PC-3 (cell line): ENCODE measurements around the gene CLTCL1. TPM values are rescaled to one million over a fixed set of nuclear protein-coding genes. Genes with fewer than 3 reads are reported as not detected.

ENCODE experiments used
- ATAC-seq: fragments of 200-7000 bp; cut with Tn5 transposase; 2 replicates; pipeline ENCODE4 v1.9.1; 2020; ENCODE audit warnings: mild to moderate bottlenecking, moderate library complexity
- BruUV-seq: library from RNA; stranded (reverse); fragments of 400-500 nt; replicated peaks from 2 replicates; lab custom pipeline; 2021; lab: Mats Ljungman, UMichigan
- CTCF ChIA-PET: fragments of 300-600 bp; sonication (Branson Sonifier 250); formaldehyde crosslinking; loops from one replicate; lab custom pipeline; 2022; ENCODE audit warnings: antibody characterized with exemption; lab: Charles Lee
- POLR2A ChIA-PET: fragments of 300-600 bp; sonication (Branson Sonifier 250); formaldehyde crosslinking; loops from one replicate; lab custom pipeline; 2022; ENCODE audit warnings: antibody characterized with exemption; ENCODE audit not compliant: unreplicated experiment; lab: Charles Lee
- DNase-seq: peaks from one replicate; pipeline ENCODE4 v3.0.0-alpha.2; 2015
- H2AFZ ChIP-seq: fragments of 300-600 bp; sonication (generic); 2 replicates; pipeline ENCODE4 v1.6.0; 2016; ENCODE audit warnings: antibody characterized with exemption, low read length
- H3F3A ChIP-seq: fragments of 300-600 bp; sonication (generic); one replicate; pipeline ENCODE4 v1.6.0; 2017; ENCODE audit warnings: antibody characterized with exemption, low read length, control low read depth, mild to moderate bottlenecking; ENCODE audit not compliant: unreplicated experiment
- H3K27ac ChIP-seq: fragments of 300-600 bp; sonication (generic); 2 replicates; pipeline ENCODE4 v1.5.1; 2016; ENCODE audit warnings: mild to moderate bottlenecking, low read length
- H3K27me3 ChIP-seq: fragments of 300-600 bp; sonication (generic); 2 replicates; pipeline ENCODE4 v1.6.1; 2016; ENCODE audit warnings: low read length, mixed read lengths
- H3K36me3 ChIP-seq: fragments of 300-600 bp; sonication (generic); 2 replicates; pipeline ENCODE4 v1.6.1; 2016; ENCODE audit warnings: low read depth, mixed run types, low read length, mixed read lengths
- H3K4me1 ChIP-seq: fragments of 300-600 bp; sonication (generic); 2 replicates; pipeline ENCODE4 v1.5.1; 2016; ENCODE audit warnings: low read length; ENCODE audit not compliant: insufficient read depth
- H3K4me2 ChIP-seq: fragments of 300-600 bp; sonication (generic); 2 replicates; pipeline ENCODE4 v1.6.0; 2016; ENCODE audit warnings: low read length
- H3K4me3 ChIP-seq: fragments of 300-600 bp; sonication (generic); 2 replicates; pipeline ENCODE4 v1.5.1; 2016; ENCODE audit warnings: mild to moderate bottlenecking, low read length, mixed read lengths
- H3K79me2 ChIP-seq: fragments of 300-600 bp; sonication (generic); 2 replicates; pipeline ENCODE4 v1.6.1; 2017; ENCODE audit warnings: low read length, mixed read lengths
- H3K9ac ChIP-seq: fragments of 300-600 bp; sonication (generic); 2 replicates; pipeline ENCODE4 v1.6.0; 2016; ENCODE audit warnings: mild to moderate bottlenecking, low read length
- H3K9me2 ChIP-seq: fragments of 300-600 bp; sonication (generic); replicated peaks from 2 replicates; pipeline ENCODE4 v1.6.1; 2016; ENCODE audit warnings: mixed run types, low read length, mixed read lengths
- H3K9me3 ChIP-seq: fragments of 300-600 bp; sonication (generic); 2 replicates; pipeline ENCODE4 v1.6.1; 2016; ENCODE audit warnings: low read length, mixed read lengths
- H4K20me1 ChIP-seq: fragments of 300-600 bp; sonication (generic); 2 replicates; pipeline ENCODE4 v1.6.1; 2016; ENCODE audit warnings: low read length, mixed read lengths
- CTCF ChIP-seq: fragments of 300-600 bp; sonication (generic); conservative IDR thresholded peaks from 2 replicates; pipeline ENCODE4 v1.5.1; 2017; ENCODE audit warnings: antibody characterized with exemption, low read depth, mild to moderate bottlenecking, low read length
- EZH2 ChIP-seq: fragments of 300-600 bp; sonication (generic); IDR thresholded peaks from one replicate; pipeline ENCODE4 v1.6.1; 2017; ENCODE audit warnings: antibody characterized with exemption, mild to moderate bottlenecking, low read length; ENCODE audit not compliant: unreplicated experiment
- EZH2phosphoT487 ChIP-seq: fragments of 300-600 bp; sonication (generic); IDR thresholded peaks from 2 replicates; pipeline ENCODE4 v1.6.1; 2018; ENCODE audit warnings: mild to moderate bottlenecking, antibody characterized with exemption, low read length, borderline replicate concordance
- intact Hi-C: fragments of 100-400 bp; cut with micrococcal nuclease; formaldehyde crosslinking; loops from 2 replicates; pipeline ENCODE4 v1.9.0; 2023
- total RNA-seq: library from RNA; depleted of rRNA; stranded (reverse); fragments of >200 nt; gene quantifications from 2 replicates; pipeline ENCODE4 v1.2.3, GENCODE V29; 2014

The CLTCL1 gene
- total RNA-seq, 1 experiment from 2014 or later, result 5.5 TPM

GRCh38 chr22:19174106-19175025 lies 117.2 kb downstream of the CLTCL1 start:
- Histone ChIP-seq H4K20me1 (no peaks in the 10 kb centered on the region), H3K4me2 (peak overlapping the region; percentile 95), H3K36me3 (no peaks in the 10 kb centered on the region), H3F3A (no peaks in the 10 kb centered on the region), H3K9me2 (no peaks in the 10 kb centered on the region), H3K9me3 (no peaks in the 10 kb centered on the region), H3K9ac (no peak overlapping the region), H3K79me2 (peaks cover 69% of the 10 kb centered on the region), H2AFZ (no peak overlapping the region), H3K4me1 (peaks cover 22% of the 10 kb centered on the region), H3K27ac (no peak overlapping the region), H3K4me3 (no peak overlapping the region), H3K27me3 (peaks cover 7% of the 10 kb centered on the region)
- intact Hi-C loops, result no loop called here
- no TSS peak for BruUV-seq
- ATAC-seq (no peak), DNase-seq (peak; percentile 21)
- ChIA-PET CTCF (no interaction called here), POLR2A (no interaction called here)
- TF ChIP-seq EZH2phosphoT487 (no peak), EZH2 (no peak), CTCF (no peak)

- Histone ChIP-seq H3K27me3 (peaks cover 18% of the 10 kb centered on the region), H3K9me3 (no peaks in the 10 kb centered on the region), H3K9ac (peak overlapping the region; percentile 100), H3K4me3 (peak overlapping the region; percentile 96), H3F3A (no peaks in the 10 kb centered on the region), H3K4me1 (peaks cover 22% of the 10 kb centered on the region), H2AFZ (no peak overlapping the region), H3K4me2 (peak overlapping the region; percentile 95), H3K9me2 (no peaks in the 10 kb centered on the region), H3K36me3 (no peaks in the 10 kb centered on the region), H3K27ac (no peak overlapping the region), H4K20me1 (no peaks in the 10 kb centered on the region), H3K79me2 (peaks cover 69% of the 10 kb centered on the region)
- intact Hi-C loops, result no loop called here
- no peak for DNase-seq
- TF ChIP-seq EZH2 (no peak), CTCF (no peak), EZH2phosphoT487 (no peak)
- ATAC-seq, result no peak
- POLR2A ChIA-PET, result interaction anchor here (1.0 kb wide), 1 partner anchor 29 kb away, joined by 3 read pairs; the partner anchor contains the start of gene ESS2
- BruUV-seq, result no TSS peak
- CTCF ChIA-PET, result no interaction called here
Measured at GRCh38 chr22:19173047-19174035, 118.2 kb downstream of the CLTCL1 start.
